Measurements from ENCODE around the gene GUCD1. TPM values are rescaled to one million over a fixed set of nuclear protein-coding genes. Genes with fewer than 3 reads are reported as not detected.

Gene GUCD1
- total and polyA plus RNA-seq, 2 of the 8 experiments (the other 6 are each of a cell fraction or from before 2014, with no cell fraction given): 85.2 to 128 TPM

- WGBS, 2 experiments (ENCODE audit: extremely low coverage in 1 of 2, insufficient coverage in 1 of 2, insufficient read length in 1 of 2, insufficient replicate concordance in 2 of 2, low coverage in 1 of 2, low lambda C conversion rate in 2 of 2, missing lambda C conversion rate in 1 of 2): 70% methylated on average over 3 of the region's 3 CpGs; no CpG with 5 or more reads in 1 of the 2 experiments
- no peaks in the 10 kb centered on the region for H3K79me1 ChIP-seq (ENCODE audit: low read depth, low read length)
- no peaks in the 10 kb centered on the region for H3K4me1 ChIP-seq (replicated peaks in 1 of 4; ENCODE audit: control insufficient read depth in 3 of 4, insufficient read depth in 4 of 4, low read length in 3 of 4)
- ChIA-PET CTCF (ENCODE audit: partially characterized antibody) (interaction anchor here (0.5 to 1.4 kb wide), 4 partner anchors 9 to 133 kb away, joined by 3 read pairs; no protein-coding TSS in a partner anchor), POLR2A (ENCODE audit: partially characterized antibody) (interaction anchor here (2.2 kb wide), 1 partner anchor 19 kb away, joined by 6 read pairs; the partner anchor contains the start of genes GUCD1 and SNRPD3)
- no peaks in the 10 kb centered on the region; a peak in 1 of 7 replicates for H3K27me3 ChIP-seq (replicated peaks in 1 of 4; ENCODE audit: control insufficient read depth in 3 of 4, extremely low read depth in 1 of 4, insufficient read depth in 3 of 4, low read length in 3 of 4)
- H3K4me3 ChIP-seq (ENCODE audit: extremely low read depth in 1 of 4, insufficient read depth in 2 of 4, low read depth in 3 of 4, low read length in 4 of 4): no peak overlapping the region
- no peak overlapping the region for H4K91ac ChIP-seq (replicated peaks; ENCODE audit: insufficient read length, low read length)
- H3K27ac ChIP-seq (ENCODE audit: low read depth, low read length): no peak overlapping the region
- TF ChIP-seq POU5F1 (IDR thresholded peaks at IDR 0.05; ENCODE audit: low read depth, low read length) (no peak), RFX5 (IDR thresholded peaks at IDR 0.05; ENCODE audit: borderline replicate concordance, low read depth, low read length) (no peak), EZH2 (IDR thresholded peaks at IDR 0.05; ENCODE audit: low read depth, low read length, severe bottlenecking) (no peak)
- H2AK5ac ChIP-seq (ENCODE audit: low read depth, low read length): no peak overlapping the region
- no peak overlapping the region for H4K5ac ChIP-seq (ENCODE audit: insufficient read length, low read depth, low read length)
- peaks cover 0 to 12% (median 3%) of the 10 kb centered on the region in 4 experiments; a peak in 4 of 8 replicates for H3K36me3 ChIP-seq (ENCODE audit: control insufficient read depth in 2 of 4, insufficient read depth in 4 of 4, low read length in 3 of 4)
- no peak overlapping the region for H2BK5ac ChIP-seq (ENCODE audit: low read depth, low read length)
- H2BK20ac ChIP-seq (ENCODE audit: low read length): no peak overlapping the region
- no peak overlapping the region for H4K8ac ChIP-seq (ENCODE audit: extremely low read depth, insufficient read depth, low read length)
- no peak overlapping the region for H3K4ac ChIP-seq (replicated peaks; ENCODE audit: insufficient read length, low read depth, low read length)
- H3K14ac ChIP-seq (ENCODE audit: insufficient read length): no peak overlapping the region
- no peaks in the 10 kb centered on the region for H3K23me2 ChIP-seq (ENCODE audit: low read depth, low read length)
- H4K20me1 ChIP-seq (replicated peaks in 1 of 2; ENCODE audit: control insufficient read depth in 1 of 2, insufficient read depth in 2 of 2, low read length in 2 of 2): peaks cover 0 to 1% of the 10 kb centered on the region in 2 experiments
- no peak overlapping the region for H3K4me2 ChIP-seq (ENCODE audit: insufficient read depth in 1 of 2, low read depth in 2 of 2, low read length in 2 of 2)
- no peaks in the 10 kb centered on the region for H3K9me3 ChIP-seq (ENCODE audit: insufficient read depth in 2 of 2, low read depth in 1 of 2, low read length in 1 of 2)
- no peak overlapping the region for H3K9ac ChIP-seq (replicated peaks in 1 of 4; ENCODE audit: extremely low read depth in 1 of 4, low read depth in 3 of 4, low read length in 3 of 4)
- FAIRE-seq: no peak
- no peak overlapping the region for H2BK120ac ChIP-seq (replicated peaks; ENCODE audit: low read depth, low read length)
- H2AFZ ChIP-seq (ENCODE audit: low read length): no peak overlapping the region
- no peak overlapping the region for H3K56ac ChIP-seq (replicated peaks; ENCODE audit: insufficient read length, low read depth, low read length)
- DNase-seq (ENCODE audit: low read depth in 1 of 2, low spot score in 2 of 2): no peak
- H3K18ac ChIP-seq (ENCODE audit: extremely low read depth, low read length): no peak overlapping the region
- H3K23ac ChIP-seq (ENCODE audit: insufficient read length): no peak overlapping the region
- H2BK12ac ChIP-seq (ENCODE audit: low read depth, low read length): no peak overlapping the region
- H3K79me2 ChIP-seq (ENCODE audit: control insufficient read depth in 1 of 2, insufficient read depth in 2 of 2, low read length in 2 of 2): no peaks in the 10 kb centered on the region
- no peak overlapping the region for H2BK15ac ChIP-seq (ENCODE audit: low read length)
Measured at GRCh38 chr22:24536089-24536488, 18.8 kb downstream of the GUCD1 start.
